ENCODE data around the gene ATP4B. TPM values are rescaled to one million over a fixed set of nuclear protein-coding genes. Genes with fewer than 3 reads are reported as not detected.
A peak's percentile ranks its signal among the peaks of the same experiment; 100 is the strongest.

Gene ATP4B
- total RNA-seq, 6 experiments from 2014 or later: not detected

DNA sequence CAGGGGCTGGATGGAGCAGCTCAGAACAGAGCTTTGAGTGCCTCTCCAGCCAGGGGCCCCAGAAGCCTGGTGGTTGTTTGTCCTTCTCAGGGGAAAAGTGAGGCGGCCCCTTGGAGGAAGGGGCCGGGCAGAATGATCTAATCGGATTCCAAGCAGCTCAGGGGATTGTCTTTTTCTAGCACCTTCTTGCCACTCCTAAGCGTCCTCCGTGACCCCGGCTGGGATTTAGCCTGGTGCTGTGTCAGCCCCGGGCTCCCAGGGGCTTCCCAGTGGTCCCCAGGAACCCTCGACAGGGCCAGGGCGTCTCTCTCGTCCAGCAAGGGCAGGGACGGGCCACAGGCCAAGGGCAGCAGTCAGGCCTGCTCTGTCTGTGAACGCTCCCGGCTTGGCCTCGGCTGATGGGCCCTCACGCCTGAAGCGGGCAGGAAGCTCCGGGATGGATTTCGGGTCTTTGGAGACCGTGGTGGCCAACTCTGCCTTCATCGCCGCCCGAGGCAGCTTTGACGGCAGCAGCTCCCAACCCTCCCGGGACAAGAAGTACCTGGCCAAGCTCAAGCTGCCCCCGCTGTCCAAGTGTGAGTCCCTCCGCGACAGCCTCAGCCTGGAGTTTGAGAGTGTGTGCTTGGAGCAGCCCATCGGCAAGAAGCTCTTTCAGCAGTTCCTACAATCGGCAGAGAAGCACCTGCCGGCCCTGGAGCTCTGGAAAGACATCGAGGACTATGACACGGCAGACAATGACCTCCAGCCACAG is 9.1 kb upstream of the ATP4B start, which contains the start of gene GRK1:
TSS of gene GRK1 (plus strand) at position 269 of the 751 bp plus-strand sequence. CDS start at position 437, 168 bp downstream.
- no peak within 1 kb of the TSS for H3K27ac ChIP-seq
- ATAC-seq (no peak), DNase-seq (peak in 2 of 3 donors; percentile 40 to 45)
- H3K36me3 ChIP-seq: no peaks in the 10 kb centered on the region
- no peak within 1 kb of the TSS for H3K4me3 ChIP-seq
- no peaks in the 10 kb centered on the region for H3K9me3 ChIP-seq
- no peaks in the 10 kb centered on the region for H3K27me3 ChIP-seq
- TF ChIP-seq, protein P1, sequence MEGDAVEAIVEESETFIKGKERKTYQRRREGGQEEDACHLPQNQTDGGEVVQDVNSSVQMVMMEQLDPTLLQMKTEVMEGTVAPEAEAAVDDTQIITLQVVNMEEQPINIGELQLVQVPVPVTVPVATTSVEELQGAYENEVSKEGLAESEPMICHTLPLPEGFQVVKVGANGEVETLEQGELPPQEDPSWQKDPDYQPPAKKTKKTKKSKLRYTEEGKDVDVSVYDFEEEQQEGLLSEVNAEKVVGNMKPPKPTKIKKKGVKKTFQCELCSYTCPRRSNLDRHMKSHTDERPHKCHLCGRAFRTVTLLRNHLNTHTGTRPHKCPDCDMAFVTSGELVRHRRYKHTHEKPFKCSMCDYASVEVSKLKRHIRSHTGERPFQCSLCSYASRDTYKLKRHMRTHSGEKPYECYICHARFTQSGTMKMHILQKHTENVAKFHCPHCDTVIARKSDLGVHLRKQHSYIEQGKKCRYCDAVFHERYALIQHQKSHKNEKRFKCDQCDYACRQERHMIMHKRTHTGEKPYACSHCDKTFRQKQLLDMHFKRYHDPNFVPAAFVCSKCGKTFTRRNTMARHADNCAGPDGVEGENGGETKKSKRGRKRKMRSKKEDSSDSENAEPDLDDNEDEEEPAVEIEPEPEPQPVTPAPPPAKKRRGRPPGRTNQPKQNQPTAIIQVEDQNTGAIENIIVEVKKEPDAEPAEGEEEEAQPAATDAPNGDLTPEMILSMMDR (IDR thresholded peaks at IDR 0.05): no peak
- no peak for TF ChIP-seq POLR2A (IDR thresholded peaks at IDR 0.05)
- 40% methylated on average over 1 of the region's 32 CpGs for WGBS (ENCODE audit: insufficient coverage, low coverage, low lambda C conversion rate, missing lambda C conversion rate)
- H3K4me1 ChIP-seq: no peaks in the 10 kb centered on the region
- intact Hi-C loops (cut with DNase I): no loop called here

DNA sequence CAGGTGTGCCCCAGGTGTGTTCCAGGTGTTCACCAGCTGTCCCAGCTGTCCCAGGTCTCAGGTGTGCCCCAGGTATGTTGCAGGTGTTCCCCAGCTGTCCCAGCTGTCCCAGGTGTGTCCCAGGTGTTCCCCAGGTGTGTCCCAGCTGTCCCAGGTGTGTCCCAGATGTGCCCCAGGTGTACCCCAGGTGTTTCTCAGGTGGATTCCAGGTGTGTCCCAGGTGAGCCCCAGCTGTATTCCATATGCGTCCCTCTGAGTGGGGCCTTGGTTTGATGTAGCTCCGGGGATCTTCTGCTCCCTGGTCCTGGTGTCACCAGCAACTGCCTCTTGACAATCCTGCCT is 8.3 kb upstream of the ATP4B start:
- Histone ChIP-seq H3K9me3 (no peaks in the 10 kb centered on the region), H3K4me1 (no peaks in the 10 kb centered on the region), H3K4me3 (no peak overlapping the region), H3K27me3 (no peaks in the 10 kb centered on the region), H3K27ac (no peak overlapping the region), H3K36me3 (no peaks in the 10 kb centered on the region)
- intact Hi-C loops (cut with DNase I): no loop called here
- WGBS (ENCODE audit: insufficient coverage, low coverage, low lambda C conversion rate, missing lambda C conversion rate): no CpG with 5 or more reads among the region's 2 CpGs
- no peak for TF ChIP-seq POLR2A (IDR thresholded peaks at IDR 0.05)
- TF ChIP-seq, protein P1 (IDR thresholded peaks at IDR 0.05): no peak
- DNase-seq (peak in 2 of 3 donors; percentile 19 to 31), ATAC-seq (no peak)

DNA sequence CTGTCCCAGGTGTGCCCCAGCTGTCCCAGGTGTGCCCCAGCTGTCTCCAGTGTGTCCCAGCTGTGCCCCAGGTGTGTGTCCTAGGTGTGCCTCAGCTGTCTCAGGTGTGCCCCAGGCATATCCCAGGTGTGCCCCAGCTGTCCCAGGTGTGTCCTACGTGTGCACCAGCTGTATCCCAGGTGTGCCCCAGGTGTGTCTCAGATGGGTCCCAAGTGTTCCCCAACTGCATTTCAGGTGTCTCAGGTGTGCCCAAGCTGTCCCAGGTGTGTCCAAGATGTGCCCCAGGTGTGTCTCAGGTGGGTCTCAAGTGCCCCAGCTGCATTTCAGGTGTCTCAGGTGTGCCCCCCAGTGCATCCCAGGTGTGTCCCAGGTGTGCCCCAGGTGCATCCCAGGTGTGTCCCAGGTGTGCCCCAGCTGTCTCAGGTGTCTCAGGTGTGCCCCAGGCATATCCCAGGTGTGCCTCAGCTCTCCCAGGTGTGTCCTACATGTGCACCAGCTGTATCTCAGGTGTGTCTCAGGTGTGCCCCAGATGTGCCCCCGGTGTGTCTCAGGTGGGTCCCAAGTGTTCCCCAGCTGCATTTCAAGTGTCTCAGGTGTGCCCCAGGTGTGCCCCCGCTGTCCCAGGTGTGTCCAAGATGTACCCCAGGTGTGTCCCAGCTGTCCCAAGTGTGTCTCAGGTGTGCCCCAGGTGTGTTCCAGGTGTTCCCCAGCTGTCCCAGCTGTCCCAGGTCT is 7.8 kb upstream of the ATP4B start:
- Histone ChIP-seq H3K27me3 (no peaks in the 10 kb centered on the region), H3K36me3 (no peaks in the 10 kb centered on the region), H3K9me3 (no peaks in the 10 kb centered on the region), H3K4me3 (no peak overlapping the region), H3K27ac (no peak overlapping the region), H3K4me1 (no peaks in the 10 kb centered on the region)
- WGBS (ENCODE audit: insufficient coverage, low coverage, low lambda C conversion rate, missing lambda C conversion rate): no CpG with 5 or more reads among the region's 3 CpGs
- ATAC-seq: no peak
- DNase-seq: peak in 2 of 3 donors; percentile 31 to 36
- intact Hi-C loops (cut with DNase I): no loop called here
- TF ChIP-seq POLR2A (IDR thresholded peaks at IDR 0.05): no peak
- TF ChIP-seq, protein P1 (IDR thresholded peaks at IDR 0.05): no peak

- H3K9me3 ChIP-seq: no peaks in the 10 kb centered on the region
- H3K27ac ChIP-seq: no peak overlapping the region
- peak; percentile 20 to 36 (median 30) for ATAC-seq
- H3K4me1 ChIP-seq: no peaks in the 10 kb centered on the region
- H3K27me3 ChIP-seq: no peaks in the 10 kb centered on the region
- H3K4me3 ChIP-seq: no peak overlapping the region
- 33% methylated on average over 6 of the region's 21 CpGs for WGBS (ENCODE audit: insufficient coverage, low coverage, low lambda C conversion rate, missing lambda C conversion rate)
- intact Hi-C loops (cut with DNase I): no loop called here
- TF ChIP-seq POLR2A (IDR thresholded peaks at IDR 0.05): no peak
- TF ChIP-seq, protein P1 (IDR thresholded peaks at IDR 0.05): no peak
- no peaks in the 10 kb centered on the region for H3K36me3 ChIP-seq
- DNase-seq: peak in 2 of 3 donors; percentile 26 to 37
Observed at GRCh38 chr13:113664751-113665596, 7.0 kb upstream of the ATP4B start.
